GM19463 (cell line): Measurements from ENCODE around the gene TRAFD1.

ENCODE experiments used
- ATAC-seq: cut with Tn5 transposase; IDR thresholded peaks from one replicate; pipeline ENCODE4 v1.9.1; 2021; ENCODE audit warnings: mild to moderate bottlenecking, moderate library complexity; ENCODE audit not compliant: unreplicated experiment

The TRAFD1 gene

DNA sequence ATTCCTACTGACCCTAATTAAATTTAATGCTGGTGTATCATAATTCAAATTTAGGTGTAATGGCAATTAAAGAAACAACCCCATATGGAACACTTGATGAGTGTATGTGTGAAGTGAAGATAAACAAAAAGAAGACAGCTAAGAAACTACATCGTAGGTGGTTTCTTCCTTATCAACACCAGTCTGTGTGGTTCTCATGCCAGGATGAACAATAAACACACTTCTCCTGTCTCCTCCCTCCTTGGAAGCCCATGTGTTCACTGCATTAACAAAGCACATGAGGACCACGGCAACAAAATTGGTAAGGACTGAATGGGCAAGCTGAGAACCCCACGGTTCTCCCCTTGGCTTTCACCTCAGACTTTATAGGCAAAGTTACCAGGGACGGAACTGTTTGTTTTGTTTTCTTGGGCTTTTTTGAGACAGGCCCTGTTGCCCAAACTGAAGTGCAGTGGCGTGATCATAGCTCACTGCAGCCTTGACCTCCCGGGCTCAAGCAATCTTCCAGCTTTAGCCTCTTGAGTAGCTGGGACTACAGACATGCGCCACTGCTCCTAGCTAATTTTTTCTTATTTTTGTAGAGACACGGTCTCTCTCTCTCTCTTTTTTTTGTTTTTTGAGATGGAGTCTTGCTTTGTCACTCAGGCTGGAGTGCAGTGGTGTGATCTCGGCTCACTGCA lies 71.0 kb downstream of the TRAFD1 start:
- no peak for ATAC-seq

DNA sequence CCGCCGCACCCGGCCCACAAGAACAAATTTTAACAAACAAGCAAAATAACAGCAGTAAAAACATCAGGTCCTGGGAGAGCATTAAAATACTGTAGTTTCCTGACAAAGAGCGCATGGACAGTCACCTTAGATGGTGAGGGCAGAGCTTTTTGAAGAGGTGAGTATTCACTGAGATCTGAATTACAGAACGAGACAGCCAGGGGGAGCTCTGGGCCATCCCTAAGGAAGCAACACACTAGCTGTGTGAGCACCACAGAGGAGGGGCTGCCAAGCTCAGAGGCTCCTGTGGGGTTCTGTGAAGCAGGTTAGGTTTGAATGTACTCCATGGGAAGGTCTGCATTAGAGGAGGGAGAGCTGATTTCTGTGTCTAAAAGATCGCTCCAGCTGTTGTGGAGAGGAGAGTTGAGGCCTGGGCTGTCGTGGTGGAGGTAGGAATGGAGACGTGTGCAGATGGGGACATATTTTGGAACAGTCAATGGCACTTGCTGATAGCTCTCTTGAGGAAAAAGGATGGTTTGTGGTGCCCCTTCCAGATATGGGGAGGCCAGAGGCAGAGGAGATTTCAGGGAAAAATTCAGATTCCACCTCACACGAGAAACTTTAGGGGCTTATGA lies 72.9 kb downstream of the TRAFD1 start:
- ATAC-seq: no peak

DNA sequence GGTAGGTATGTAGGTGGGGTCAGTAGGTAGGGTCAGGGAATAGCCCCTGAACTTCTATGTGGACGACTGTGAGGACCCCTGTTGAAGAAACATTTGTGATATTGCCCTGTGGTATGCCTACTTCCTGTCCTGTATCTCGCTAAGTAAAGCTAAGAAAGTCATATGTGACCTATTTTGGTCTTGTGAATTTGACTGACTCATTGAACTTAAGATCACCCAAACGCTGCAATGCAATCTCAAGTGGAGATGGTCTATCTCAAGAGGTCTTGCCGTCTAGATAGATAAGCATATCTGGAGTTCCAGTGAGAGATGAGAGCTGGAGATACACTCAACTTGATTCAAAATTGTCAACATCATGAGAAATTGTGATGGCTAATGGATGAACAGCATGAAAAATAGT lies 73.8 kb downstream of the TRAFD1 start:
- ATAC-seq: no peak
